M059J (cell line): ENCODE data around the gene GANAB. TPM values are rescaled to one million over a fixed set of nuclear protein-coding genes. Genes with fewer than 3 reads are reported as not detected.
"Not testable (repeated sequence)": the region's sequence is repeated elsewhere in the genome, so short reads cannot be mapped to it uniquely, and the experiment has no call there.

Experiments used
- DNase-seq: peaks from one replicate; pipeline ENCODE4 v3.0.0-alpha.2; 2012; ENCODE audit warnings: low read depth
- total RNA-seq: library from RNA; depleted of rRNA; stranded (reverse); fragments of >200 nt; shearing (Covaris generic); gene quantifications from 2 replicates; pipeline ENCODE4 v1.2.3, GENCODE V29; 2014

Gene GANAB
- total RNA-seq, 1 experiment from 2014 or later, result 229 TPM

DNA sequence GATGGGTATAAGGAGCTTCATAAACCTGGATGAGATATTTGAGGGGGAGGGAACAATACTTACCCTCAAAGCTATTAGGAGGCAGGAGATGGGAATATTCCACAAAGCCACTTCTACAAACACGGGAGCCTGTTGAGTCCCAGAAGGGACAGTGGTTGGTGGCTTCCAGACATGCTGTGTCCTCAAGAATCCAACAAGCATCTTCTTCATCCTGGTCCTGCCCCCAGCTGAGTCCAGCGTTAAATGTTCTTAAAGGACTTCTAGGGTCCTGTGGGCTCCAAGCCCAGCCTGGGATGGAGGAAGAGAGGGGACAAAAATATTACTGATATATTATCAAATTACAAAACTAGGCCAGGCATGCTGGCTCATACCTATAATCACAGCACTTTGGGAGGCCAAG, 21.0 kb upstream of the GANAB start:
- no peak for DNase-seq

DNA sequence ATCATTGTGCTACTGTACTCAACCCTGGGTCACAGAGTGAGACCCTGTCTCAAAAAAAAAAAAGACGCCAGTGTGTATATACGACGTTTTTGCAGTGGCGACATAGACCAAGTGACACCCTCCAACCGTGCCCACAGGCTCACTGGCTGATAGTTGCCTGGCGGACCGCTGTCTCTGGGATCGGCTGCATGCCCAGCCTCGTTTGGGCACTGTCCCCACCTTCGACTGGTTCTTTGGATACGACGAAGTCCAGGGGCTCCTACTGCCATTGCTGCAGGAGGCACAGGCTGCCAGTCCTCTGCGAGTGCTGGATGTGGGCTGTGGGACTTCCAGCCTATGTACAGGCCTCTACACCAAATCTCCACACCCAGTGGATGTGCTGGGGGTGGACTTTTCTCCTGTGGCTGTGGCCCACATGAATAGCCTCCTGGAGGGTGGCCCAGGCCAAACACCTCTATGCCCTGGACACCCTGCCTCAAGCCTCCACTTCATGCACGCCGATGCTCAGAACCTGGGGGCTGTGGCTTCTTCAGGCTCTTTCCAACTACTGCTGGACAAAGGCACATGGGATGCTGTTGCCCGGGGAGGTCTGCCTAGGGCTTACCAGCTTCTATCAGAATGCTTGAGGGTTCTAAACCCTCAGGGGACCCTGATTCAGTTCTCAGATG, 20.0 kb upstream of the GANAB start:
- no peak for DNase-seq

DNA sequence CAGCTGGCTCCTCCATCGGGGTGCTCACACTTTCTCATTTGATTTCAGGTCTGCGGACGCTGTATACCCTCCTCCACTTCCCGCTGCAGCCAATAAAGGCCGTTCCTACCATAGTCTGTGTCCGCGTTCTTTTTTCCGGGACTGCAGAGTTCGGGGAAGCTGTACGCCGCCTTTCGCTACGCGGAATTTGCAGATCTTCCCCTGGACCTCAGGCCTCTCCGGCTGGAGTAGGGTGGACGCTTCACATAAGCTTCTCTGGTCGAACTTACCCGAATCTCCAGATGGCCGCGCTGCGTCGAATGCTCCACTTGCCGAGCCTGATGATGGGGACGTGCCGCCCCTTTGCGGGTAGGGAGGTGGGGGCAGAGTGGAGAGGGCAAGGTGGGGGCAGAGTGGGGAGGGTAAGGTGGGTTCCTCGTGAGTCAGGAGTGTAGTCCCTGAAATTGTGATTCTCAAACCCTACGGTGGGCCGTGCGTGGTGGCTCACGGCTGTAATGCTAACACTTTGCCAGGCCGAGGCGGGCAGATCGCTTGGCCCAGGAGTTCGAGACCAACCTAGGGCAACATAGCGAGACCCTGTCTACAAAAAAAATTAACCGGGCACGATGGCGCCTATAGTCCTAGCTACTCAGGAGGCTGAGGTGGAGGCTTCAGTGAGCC, 19.3 kb upstream of the GANAB start:
- DNase-seq, result no peak

DNA sequence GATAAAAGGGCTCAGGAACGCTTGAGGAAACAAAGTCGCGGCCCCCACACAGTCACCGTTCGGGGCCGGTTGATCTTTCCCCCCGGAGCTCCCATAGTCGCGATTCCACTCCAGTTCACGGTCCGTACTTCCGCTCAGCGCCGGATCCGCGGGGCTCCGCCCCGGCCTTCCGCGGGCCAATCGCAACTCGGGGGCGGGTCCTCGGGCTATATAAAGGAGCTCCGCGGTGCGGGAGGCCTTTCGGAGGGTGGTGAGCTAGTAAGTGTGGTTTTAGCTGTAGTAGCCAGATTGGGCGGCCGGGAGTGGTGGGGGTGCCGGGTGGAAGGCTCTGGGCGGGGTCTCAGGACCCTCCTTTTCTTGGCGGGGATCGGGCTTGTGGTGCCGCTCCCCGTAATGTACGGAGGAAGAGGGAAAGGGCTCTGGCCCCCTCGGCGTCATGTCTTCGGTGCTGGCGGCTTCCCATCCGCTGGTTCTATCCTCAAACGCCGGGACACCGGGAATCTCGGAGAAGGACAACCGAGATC, 18.7 kb upstream of the GANAB start, which contains the start of the genes C11orf98 and CSKMT:
Gene C11orf98, minus strand, starts transcription at position 136 of the 524 bp plus-strand sequence. Its CDS starts 41 bp downstream, at position 95.
Gene CSKMT, plus strand, starts transcription at position 238 of the 524 bp plus-strand sequence. CDS start 568 bp downstream, outside the sequence.
- DNase-seq, result peak; percentile 89

DNA sequence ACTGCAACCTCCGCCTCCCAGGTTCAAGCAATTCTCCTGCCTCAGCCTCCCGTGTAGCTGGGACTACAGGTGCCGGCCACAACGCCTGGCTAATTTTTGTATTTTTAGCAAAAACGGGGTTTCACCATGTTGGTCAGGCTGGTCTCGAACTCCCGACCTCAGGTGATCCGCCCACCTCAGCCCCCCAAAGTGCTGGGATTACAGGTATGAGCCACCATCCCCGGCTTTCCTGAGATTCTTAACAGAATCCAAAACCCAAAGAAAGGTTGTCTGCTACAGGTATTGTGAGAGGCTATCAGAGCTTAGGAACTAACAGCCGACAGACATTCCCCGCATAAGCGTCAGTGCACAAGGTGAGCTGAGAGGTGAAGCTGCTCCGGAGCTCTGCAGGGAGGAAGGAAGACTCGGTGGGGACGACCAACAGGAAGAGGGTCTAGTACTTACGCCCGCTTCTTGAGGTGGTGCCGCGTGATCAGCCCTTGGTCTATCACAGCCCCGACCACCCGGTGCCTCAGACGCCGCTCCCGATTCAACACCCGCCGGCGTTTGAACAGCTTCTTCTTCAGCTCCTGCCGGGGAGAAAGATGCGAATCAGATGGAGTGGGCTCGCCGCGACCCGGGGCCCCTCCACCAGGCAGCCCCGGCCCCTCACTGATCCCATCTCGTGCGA, 18.1 kb upstream of the GANAB start:
- DNase-seq, result peak; percentile 70

DNA sequence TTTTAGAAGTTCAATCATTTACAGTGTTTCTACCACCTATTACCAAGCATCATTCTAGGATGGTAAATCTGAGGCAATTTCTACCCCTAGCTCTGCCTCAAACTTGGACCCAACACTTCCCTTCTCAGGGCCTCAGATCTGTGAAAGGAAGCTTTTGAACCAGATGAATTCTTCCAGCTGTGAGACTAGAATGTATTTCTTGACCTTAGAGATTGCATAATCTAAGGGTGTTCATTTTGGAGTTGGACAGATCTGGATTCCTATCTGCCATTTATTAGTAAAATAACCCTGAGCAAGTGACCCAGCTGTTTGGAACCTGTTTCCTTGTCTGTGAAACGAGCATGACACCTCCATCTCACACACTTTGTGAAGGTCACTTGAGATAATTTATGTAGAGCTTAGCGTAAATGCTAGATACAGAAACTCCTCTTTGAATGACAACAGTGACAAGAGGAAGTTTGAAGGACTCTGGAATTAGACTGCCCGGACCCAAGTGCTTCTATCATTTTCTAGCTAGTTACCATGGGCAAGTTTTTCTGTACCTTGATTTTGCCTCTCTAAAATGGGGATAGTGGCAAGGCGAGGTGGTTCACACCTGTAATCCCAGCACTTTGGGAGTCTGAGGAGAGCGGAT, 10.5 kb upstream of the GANAB start:
- DNase-seq, result no peak

DNA sequence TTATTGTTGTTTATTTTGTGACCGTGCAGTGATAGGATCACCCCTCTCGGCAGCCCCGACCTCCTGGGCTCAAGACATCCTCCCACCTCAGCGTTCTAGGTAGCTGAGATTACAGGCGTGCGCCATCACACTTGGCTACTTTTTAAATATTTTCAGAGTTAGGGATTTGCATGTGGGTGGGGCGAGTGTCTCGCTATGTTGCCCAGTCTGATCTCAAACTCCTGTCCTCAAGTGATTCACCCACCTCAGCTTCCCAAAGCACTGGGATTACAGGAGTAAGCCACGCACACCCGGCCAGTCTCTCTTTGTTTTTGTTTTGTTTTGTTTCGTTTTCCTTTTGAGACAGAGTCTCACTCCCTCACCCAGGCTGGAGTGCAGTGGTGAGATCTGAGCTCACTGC, 7.9 kb upstream of the GANAB start:
- DNase-seq, result no peak

DNA sequence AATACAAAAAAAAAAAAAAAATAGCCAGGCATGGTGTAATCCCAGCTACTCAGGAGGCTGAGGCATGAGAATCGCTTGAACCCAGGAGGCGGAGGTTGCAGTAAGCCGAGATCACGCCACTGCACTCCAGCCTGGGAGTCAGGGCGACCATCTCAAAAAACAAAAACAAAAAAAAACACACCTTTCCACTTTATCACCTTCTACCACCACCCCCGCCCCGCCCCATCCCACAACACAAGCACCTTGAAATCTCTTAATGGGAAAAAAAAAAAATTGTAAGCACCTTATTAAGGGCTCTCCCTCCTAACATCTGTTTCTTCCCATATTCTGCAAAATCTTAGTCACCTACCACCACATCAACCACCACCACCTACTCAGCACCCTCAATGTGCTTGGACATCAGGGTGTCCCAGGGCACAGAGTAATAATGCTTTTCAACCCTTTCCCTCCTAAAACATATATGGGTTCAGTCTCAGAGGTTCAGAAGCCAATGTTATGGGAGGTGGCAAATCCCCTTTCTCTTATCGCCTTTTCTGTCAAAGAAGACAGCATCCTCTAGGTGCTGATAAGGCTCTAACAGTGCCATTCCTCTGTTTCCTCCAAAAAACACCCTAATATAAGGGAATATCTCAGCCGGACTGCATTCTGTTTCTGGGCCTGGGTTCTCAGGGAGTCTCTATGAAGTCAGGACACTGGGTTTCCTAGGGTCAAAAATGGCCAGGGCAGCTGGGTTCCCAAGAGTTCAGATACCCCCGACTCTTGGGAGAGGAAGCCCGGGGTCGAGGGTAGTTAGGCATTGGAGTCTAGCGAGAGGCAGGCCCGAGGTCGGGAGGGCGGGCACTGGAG, 6.0 kb upstream of the GANAB start:
- DNase-seq, result no peak

DNA sequence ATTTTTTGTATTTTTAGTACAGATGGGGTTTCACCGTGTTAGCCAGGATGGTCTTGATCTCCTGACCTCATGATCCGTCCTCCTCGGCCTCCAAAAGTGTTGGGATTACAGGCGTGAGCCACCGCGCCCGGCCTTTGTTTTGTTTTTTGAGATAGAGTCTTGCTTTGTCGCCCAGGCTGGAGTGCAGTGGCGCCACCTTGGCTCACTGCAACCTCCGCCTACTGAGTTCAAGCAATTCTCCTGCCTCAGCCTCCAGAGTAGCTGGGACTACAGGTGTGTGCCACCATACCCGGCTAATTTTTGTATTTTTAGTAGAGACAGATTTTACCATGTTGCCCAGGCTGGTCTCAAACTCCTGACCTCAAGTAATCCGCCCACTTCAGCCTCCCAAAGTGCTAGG, 3.9 kb upstream of the GANAB start:
- not testable (repeated sequence) for DNase-seq

DNA sequence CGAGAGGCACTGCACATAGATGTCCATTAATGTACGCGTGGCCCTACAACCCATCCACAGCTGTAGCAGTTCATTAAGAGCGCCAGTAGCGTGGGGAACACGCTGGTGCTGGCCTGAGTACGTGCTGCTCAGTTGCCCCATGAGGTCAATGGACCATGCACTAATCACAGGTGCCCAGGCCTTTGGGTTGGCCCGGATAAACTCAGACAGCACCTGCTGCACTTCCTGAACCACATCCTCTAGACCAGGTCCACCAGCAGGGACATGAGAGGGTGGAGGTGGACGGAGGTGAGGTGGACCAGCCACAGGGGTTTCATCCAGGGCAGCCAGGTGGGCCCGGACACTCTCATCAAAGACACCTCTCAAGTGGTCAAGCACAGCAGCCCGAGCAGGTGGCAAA, 3.1 kb upstream of the GANAB start:
- no peak for DNase-seq

DNA sequence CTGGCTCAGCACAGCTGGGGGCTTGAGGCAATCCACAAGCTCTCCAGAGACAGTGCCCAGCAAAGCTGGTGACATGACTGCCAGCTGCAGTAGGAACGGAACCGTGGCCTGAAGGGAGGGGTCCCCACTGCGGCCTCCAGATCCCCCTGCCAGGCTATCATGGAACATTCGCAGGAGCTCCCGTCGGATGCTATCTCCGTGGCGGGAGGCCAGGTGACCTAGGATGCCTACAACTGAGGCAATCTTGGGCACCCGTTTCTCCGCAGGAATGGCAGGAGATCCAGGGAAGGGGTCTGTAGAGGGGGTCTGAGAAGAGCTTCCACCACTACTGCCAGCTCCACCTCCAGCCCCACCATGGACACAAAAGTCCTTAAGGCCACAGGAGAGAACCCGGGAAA, 2.6 kb upstream of the GANAB start:
- DNase-seq, result no peak

DNA sequence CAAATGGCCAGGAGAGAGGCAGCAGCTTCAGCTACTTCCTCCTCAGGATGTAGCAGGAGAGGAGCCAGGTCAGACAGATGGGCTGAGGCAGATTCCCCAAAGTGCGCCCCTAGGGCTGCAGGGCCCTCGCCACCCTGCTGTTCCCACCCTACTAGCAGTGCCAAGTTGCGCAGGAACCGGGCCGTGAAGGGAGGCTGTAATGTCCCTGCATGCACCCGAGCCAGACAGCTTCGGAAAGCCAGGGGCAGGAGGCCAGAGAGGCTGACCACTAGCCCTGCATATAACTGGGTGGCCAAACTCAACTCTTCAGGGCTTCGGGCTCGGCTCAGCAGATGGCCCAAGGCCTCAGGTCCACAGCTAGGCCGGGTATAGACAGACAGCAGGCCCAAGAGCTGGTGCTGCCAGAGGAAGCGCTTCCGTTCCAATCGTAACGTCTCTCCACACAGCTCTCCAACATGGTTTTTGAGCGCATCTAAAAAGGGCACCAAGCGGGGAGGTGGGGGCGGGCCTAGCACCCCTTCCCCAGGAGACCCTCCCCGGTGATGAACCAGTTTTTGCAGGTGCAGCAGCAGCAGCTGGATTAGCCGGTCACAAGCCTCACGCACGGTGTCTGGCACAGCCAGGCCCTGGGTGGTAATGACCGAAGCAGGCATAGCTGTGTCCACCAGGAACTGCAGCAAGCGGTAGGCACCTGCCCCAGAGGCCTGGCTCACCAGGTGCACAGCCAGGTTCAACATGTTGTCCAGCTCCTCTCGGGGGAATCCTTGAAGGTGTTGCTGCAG, 2.0 kb upstream of the GANAB start:
- DNase-seq, result no peak

DNA sequence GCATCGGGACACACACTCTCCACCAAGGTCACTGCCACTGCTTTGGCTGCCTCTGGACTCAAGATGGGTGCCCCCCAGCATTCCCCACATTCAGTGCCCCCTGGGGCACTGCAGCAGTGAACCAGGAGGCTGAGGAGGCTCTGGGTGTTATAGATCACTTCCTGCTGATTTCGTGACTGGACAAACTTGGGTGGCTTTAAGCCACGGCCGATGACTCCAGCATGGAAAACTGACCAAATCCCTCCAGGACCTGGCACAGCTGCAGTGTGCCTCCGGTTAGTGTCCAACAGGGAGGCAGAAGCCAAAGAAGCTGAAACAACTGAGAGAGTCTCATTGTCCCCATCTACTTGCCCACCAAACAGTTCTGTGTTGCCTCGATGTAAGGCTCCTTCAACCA, 1.2 kb upstream of the GANAB start:
- peak; percentile 32 for DNase-seq

DNA sequence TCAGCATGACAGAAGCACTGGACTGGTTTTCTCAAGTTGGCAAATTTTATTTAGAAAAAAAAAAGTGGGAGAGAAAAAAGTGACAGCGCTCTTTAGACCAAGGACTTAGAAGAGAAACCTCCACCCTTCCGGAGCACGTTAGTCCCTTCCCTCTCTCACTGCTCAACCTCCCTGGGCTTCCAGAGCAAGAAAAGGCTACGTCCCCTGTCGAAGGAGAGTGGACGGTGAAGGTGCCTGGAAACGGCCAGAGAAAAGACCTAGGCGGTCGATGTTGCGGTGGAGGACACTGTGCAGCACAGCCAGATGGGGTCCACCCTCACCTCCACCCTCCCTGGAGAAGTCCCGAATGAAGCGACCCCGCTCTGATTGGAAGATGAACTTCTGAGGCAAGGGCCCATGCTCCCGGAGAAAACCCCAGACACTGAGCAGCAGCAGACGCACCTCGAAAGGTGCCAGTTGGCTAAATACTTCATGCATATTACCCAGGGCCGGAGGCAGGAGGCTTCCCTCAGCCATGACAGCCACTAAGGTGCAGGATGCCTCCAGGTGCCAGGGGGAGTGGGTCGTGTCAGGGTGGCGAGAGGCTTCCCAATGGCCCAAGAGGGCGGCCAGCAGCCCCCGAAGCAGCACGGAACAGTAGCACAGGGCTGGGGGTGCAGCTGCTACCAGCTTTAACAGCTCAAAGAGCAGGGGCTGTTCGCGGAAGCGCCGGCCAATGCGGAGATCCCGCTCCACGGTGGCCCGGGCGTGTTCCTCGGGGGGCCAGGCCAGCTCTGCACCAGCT, 604 bp upstream of the GANAB start:
- DNase-seq, result no peak

DNA sequence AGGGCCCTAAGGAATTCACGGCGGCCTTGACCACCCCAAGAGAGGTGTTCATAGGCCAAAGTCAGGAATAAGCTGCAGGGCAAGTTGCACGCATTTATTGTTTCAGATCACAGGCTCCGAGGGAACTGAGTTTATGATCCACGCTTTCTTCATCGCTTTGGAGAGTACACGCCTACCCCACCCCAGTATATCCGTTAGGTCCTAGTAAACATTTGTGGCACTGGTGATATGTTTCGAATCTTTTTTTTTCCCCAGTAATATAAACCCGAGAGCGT, 805 bp downstream of the GANAB start:
- DNase-seq, result no peak

DNA sequence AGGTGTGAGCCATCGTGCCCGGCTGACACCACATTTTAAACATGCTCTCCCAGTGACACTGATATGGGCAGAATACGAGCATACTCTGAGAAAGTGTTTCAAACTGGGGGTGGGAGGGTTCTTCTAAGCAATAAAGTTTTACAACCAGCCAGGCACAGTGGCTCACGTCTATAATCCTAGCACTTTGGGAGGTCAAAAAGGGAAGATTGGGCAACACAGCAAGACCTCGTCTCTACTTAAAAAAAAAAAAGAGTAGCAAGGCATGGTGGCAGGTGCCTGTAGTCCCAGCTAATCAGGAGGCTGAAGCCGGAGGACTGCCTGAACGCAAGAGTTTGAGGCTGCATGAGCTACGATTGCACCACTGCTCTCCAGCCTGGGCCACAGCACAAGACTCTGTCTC, 2.2 kb downstream of the GANAB start:
- DNase-seq, result no peak

DNA sequence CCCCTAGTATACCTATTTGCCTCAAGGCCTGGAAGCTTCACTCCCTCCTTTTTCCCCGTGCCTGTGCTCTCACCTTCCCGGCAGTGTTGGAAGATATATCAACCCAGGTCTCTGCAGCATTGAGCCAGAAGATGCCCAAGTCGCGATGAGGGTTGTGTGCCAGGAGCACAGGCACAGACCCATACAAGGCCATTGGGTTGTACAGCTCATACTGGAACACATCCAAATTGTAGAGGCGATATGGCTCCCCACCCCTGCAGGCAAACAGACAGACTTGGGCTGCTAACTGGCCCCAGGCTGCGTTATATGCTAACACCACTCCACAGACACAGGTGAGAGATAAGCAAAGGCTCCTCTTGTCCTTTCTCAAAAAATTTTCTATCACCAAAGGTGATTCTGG, 13.9 kb downstream of the GANAB start:
- no peak for DNase-seq

DNA sequence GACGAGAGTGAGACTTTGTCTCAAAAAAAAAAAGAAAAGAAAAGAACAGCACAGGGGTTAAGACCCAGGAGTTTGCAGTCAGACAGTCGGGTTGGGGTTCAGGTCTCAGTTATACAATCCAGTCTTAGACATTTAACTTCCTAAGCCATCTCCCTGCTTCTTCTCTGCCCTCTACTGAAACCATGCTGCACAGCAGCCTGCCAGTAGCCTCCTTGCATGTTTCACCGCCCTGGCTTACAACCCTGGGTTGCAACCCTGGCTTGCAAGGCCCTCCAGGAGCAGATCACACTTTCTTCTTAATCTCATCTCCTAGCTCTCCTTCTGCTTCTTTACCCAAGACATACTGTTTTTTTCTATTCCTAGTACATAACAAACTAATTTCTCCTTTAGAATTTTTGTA, 18.7 kb downstream of the GANAB start:
- no peak for DNase-seq

DNA sequence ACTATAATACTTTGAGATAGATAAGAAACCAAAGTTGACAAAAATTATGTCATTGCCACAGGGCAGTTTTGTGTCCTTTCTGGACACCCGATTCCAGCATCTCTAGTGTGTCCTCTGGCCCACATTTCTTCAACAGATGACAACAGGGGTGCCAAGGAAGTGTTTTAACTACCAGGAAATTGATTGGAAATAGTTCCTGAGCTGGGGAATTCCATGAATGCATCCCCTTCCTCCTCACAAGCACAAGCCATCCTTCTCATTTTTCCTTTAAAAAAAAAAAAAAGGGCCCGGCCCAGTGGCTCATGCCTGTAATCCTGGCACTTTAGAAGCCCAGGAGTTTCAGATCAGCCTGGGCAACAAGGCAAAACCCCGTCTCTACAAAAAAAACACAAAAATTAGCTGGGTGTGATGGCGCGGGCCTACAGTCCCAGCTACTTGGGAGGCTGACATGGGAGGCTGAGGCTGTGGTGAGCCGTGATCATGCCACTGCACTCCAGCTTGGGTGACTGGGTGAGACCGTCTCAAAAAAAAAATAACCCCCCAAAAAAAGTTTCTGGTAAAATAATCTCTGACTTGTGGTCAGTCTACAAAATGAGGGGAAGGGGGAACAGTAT, 23.8 kb downstream of the GANAB start:
- DNase-seq, result no peak
